ENCODE data around the gene ANTKMT.
"Not testable (repeated sequence)": the region's sequence is repeated elsewhere in the genome, so short reads cannot be mapped to it uniquely, and the experiment has no call there.

Gene ANTKMT

DNA sequence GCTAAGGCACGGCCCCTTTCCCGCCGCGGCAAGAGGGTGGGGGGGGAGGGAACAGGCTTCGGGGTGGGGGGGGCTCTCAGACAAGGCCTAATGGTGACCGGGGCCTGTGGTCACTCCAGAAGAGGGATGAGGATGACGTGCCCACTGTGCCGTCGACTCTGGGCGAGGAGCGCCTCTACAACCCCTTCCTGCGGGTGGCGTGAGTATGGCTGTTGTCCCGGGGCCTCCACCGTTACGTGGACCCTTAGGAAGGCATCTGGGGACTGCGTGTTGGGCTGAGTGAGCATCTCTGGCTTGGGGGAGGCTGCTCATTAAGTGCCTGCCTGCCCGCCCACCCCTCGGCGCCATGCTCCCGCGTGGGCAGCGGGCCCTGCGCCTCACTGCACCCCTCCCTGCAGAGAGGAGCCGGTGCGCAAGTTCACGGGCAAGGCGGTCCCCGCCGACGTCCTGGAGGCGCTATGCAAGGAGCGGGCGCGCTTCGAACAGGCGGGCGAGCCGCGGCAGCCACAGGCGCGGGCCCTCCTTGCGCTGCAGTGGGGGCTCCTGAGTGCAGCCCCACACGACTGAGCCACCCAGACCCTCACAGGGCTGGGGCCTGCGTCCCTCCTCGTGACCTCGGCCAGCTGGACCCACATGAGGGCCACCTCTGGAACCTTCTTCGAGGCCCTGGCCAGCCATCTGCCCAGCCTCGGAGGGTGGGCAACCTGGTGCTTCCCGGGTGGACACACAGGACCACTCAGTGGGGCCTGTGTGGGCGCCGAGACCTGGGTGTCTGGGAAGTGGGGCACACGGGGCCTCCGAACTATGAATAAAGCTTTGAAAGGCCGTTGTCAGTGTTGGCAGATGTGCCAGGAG, 8.2 kb downstream of the ANTKMT start:
- DNase-seq = no peak

DNA sequence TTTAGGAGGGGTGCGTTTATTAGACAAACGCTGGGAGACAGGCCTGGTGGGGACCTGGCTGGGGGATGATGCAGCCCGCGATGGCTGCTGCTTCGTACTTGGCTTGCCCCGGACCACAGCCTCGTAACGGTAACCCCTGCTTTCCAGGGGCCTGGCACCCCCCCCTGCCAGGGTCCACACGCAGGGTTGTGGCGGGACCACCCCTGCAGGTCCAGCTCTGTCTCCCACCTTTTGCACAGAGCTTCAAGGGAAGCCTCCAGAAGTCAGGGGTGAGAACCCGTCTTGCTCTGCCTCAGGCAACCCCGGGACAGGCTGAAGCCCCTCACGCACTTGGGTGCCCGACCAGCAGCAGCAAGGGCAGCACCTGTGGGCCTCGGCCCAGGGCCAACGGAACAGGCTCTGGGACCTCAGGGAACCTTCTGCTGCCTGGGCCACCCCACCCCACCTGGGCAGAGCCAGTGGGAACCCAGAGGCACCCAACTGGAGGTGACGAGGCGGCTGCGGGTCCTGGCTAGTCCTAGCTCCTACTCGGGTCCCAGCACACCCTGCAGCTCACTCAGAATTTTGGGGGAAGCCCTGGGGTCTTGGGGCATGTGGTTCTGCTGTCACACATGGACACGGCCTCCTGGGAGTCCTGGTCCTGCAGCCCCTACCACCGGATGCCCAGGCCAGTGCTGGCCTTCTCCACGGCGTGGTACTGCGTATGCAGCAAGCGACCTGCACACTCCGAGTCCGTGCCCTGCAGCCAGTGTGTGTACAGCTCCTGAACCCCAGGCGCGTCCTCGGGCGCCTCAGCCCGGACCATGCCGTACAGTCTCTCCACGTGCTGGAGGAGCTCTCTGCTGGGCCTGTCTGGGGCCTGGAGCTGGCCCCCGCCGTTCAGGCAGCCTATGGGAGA, 9.1 kb downstream of the ANTKMT start:
- no peak for DNase-seq

DNA sequence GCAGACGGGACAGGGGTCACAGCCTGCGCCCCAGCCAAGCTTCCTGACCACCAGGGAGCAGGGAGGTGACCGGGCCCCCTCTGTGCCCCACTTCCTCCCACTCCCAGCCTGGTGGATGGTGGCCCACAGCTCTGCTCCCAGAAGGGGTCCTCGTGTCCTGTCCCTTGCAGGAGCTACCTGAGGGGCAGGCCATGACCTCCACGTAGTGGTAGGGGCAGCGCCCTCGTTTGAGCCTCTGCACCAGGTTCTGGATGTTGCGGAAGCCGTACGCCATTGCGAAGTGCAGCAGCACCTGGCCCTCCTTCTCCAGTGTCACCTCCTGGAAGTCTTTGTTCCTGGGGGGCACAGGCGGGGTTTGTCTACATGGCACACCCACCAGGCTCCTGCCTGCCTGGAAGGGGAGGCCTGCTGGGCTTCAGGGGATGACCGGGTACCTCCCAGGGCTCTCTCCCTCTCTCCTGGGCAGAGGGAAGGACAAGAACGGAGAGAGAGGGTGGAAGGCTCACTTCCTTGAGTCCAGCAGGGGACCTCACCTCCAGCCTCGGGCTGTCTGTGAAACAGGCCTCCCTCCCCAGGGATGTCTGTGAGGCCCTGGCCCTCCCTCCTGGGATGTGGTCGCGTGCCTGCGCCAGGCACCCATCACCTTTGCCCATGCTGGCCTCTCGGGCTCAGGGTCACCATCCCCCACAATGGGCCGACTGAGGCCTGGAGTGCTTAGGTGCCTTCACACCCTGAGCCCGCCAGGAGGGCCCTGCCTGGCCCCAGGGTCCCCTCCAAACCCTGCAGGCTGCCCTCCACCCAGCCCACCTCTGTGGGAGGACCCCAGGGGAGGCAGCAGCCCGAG, 9.9 kb downstream of the ANTKMT start:
- DNase-seq = no peak

DNA sequence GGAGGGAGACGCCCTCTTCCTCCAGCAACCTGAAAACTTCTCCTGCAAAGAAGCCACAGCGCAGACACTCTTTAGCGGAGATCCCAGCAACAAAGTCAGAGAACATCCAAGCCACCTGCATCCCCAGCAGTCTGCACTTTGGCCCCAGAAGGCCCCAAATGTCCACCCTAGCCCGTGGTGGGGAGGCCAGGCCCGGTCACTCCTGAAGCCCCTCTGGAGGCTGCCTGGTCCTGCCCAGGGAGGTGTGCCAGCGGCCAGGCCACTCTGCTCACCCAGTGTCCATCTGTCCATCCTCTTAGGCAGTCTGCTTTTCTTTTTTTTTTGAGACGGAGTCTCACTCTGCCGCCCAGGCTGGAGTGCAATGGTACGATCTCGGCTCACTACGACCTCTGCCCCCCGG, 11.4 kb downstream of the ANTKMT start:
- no peak for DNase-seq

DNA sequence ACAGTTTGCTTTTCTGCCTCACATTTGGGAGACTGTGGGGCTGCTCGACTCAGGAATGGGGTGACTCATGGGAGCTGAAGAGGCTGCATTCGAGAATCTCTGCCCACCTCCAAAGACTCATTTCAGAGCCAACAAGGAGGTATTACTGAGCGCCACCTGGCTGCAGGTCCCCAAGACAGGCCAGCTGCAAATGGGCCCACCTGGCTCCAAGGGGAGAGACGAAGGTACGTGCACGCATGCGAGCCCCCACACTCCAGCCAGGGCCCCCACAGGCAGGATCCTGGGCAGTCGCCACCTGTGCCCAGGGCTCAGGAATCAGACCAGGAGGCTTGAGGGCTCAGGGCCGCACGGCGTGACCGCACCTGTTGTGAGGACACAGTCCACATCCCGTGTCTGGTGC, 12.0 kb downstream of the ANTKMT start:
- no peak for DNase-seq

DNA sequence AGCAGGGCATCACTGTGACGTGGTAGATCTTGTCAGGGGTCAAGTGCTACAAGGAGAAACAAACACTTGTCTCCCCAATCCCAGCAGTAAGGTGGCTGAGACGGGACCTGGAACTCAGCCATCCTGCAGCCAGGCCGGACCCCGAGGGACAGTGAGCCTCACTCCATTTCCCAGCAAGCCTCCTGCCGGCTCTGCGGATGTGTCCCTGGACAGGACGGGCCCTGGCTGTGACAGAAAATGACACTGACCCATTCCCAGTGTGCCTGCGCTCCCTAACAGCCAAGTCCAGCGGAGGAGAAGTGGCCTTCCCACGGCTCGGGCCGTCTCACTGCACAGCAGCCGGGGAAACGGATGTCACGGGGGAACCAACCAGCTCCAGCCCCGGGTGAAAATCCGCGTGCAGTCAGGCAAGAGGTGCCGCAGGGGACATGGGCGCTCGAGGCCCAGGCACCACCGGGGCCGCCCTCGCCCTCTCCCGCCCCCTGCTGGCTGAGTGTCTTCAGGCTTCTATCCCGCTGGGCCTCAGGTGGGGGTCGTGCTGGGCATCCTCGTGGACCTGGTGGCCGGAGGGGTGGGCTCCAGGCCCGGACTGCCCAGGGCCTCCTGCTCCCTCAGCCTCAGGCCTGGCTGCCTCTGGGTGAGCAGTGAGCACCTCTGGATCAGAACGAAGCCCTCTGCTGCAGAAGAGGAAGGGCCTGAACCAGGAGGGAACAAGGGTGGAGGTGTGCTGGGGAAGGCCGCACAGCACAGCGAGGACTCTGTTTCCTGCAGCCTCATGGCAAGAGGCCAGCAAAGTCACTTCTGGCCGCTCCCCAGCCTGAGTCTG, 12.6 kb downstream of the ANTKMT start:
- no peak for DNase-seq

DNA sequence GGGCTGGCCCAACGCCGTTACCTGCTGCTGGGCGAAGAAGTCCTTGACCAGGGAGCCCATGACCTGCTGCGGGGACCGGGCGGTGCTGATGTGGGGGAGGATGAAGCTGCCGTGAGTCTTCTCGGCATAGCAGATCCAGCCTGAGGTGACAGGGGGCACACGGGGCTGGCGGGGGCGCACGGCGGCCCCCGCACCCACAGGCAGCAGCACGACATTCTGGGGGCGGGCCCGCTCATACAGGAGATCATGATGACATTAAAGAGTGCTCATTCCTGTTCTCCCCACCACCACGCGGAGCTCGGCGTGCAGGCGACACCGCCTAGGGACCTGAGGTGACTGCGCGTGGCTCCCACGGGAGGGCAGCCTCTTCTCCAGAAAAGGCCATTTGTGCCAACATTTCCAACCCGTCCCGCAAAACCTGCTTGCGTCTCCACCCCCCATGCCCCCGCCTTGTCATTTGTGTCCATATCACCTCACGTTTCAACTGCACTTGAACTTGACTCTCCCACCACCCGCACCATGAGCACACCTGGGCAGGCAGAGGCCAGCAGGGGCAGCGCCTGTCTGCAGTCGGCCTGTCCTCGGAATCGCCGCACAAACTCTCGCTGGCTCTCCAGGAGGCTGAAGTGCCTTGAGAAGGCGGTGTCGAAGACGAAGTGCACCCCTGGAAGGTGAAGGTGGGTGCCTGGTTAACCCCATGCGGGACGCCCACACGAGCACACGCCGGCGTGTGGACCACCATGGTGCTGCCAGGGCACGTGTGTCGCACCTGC, 13.4 kb downstream of the ANTKMT start:
- no peak for DNase-seq

DNA sequence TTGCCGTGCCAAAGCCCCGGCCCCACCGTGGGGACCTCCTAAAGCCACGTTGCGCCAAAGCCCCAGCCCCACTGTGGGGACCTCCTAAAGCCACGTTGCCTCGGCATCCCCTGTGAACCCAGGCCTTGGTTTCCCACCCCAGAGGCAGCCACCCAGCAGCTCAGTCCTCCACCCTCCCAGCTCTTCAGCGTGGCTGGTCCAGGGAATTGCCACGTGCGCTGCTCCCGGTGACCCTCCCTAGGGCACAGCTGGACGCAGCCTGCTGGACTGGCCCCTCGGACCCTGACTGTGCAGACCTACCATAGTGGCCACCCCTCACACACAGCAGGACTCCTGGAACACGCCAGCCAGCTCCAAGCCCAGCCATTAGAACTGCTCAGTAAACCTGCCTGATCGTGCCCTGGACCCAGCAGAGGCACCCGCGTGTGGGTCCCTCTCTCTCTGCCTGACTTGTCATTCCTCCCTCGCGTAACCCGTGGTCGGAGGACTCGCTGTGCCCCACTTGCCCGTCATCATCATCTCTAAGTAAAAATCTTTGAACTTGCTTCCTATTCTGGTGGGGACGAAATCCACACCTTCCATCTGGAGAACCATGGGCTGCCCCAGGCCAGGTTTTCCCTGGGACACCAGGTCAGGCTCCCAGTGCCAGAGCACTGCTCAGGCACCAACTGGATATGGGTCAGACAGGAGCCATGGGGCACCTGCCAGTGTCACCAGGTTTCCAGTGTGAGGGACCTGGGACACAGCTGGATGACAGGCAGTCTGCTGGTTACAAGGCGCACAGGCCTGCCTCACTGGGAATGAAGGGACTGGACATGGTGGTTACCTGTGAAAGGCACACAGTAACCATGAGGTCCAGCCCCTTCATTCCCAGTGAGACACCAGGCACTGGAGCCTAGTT, 14.3 kb downstream of the ANTKMT start:
- DNase-seq = no peak

DNA sequence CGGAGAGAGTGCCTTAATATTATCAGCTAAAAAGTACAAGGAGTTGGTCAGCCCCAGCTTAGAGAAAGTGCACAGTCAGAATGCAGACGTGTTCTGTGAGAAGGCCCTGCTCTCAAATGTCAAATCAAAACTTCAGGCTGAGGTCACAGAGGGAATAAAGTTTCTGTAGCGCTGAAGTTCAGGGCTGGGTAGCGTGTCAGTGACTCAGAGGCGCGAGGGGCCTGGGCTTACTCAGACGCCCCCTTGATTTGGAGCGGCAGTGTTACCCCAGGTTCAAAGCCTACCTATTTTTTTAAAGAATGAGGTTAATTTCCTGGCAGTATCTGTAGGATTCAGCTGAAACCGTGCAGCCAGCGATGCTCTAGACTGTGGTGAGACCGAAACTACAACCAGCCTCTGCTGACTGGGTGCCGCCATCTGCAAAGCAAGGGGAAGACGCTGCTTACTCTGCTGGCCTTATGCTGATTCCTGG, 15.1 kb downstream of the ANTKMT start:
- no peak for DNase-seq

DNA sequence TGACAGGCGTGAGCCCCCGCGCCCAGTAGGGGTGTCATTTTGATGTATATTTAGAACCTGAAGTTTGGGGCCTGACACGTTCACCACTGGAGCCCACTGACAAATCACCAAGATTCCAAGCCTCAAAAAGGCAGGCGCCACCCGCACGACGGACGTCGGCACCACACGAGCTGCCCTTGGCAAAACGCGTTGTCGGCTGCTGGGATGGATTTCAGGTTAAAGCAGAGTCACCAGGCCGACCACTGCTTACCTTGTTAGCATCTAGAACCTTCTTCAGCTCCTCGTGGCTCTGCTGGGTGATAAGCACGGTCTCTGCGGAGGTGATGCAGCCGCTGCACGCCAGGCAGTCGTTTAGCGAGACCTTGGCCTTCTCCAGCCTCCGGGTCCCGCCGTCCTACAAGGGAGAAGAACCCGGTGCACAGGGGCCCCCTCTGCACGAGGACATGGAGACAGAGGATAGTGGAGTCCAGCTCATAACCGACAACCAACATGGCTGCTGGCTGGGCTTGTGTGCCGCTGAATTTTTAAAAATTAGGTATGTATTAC, 16.1 kb downstream of the ANTKMT start:
- DNase-seq = no peak

DNA sequence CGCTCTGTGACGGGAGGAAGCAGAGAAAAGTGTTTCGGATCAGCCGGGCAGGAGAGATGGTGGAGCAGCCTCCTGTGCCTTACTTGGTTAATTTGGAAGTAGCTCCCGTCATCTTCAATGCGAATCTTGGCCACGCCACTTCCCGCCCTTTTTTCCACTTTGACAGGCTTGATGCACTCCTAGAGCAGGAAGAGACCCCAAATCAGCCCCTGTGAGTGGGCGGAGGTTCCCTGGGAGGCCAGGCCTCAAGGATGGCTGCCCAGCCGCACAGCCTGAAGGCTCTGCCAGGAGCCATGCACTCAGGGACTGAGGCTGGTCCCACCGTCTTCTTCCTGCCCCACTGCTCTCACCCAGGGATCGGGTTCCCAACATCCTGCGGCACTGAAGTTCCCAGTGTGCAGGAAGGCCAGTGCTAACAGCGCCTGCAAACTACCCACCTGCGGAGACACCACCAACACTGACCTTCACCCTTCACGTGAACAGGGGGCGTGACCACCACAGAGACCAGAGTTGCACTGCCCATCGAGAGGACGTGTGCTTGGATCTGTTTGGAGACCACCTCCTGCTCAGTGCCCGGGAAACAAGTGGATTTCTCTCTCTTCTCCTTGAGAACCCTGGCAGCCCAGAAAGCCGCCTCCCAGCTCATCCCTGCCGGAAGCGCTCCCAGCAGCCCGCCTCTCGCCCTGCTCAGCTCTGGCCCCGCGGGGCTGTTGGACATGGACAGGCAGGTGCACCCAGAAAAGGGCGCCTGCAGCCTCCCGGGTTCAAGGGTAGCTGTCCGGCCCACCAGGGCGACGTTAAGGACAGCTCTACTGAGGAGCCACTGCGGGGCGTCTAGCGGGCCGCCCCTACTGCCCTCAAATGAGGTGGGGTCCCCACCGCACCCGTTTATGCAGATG, 18.9 kb downstream of the ANTKMT start:
- no peak for DNase-seq

DNA sequence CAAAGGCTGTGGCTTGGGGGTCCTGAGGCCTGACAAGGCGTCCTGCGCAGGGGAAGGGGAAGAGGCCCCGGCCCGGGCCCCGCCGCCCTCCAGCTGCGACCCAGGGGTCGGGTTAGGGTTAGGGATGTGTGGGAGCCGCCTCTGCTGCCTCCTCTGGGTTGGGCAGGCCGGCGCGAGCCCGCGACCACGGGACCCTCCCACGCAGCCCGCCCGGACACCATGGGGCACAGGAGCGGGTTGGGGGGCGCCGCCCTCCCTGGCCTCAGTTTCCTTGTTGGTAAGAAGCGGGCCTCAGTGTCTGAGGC, 19.5 kb downstream of the ANTKMT start:
- no peak for DNase-seq

DNA sequence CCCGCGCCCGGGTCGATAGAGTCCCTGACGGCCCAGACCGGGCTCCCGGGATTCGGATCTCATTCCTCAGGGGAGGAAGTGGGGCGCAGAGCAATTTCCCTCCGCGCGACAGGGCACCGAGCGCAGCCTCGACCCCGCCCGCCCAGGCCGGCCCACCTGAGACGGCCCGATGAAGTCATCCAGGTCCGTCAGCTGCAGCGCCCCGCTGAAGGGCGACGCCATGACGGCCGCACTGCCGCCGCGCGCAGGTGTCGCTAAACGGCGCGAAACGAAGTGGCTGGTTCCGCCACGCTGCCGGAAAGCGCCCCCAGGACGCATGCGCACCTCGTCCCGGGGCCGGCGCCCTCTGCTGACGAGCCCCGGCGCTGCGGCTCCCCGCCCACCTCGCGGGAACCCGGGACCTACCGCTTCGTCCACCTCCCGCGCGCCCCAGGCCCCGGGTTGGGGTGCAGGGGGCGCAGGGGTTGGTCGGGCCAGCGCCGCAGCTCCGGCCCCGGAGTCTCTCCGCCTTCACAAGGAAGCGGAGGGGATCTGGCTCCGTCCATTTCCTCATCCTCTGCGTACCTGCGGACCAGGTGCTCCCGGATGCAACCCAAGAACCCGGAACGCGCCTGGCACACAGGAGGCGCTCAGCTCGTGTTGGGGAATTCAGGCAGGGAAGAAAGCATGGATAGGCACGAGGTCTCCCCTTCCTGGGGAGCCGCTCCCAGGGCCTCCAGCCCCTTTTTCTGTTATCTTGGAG, 20.0 kb downstream of the ANTKMT start, which contains the start of gene CIAO3:
CIAO3 (minus strand) TSS at position 234 of the 742 bp plus-strand sequence; CDS start at position 222, 12 bp downstream.
- peak; percentile 91 to 93 for DNase-seq

DNA sequence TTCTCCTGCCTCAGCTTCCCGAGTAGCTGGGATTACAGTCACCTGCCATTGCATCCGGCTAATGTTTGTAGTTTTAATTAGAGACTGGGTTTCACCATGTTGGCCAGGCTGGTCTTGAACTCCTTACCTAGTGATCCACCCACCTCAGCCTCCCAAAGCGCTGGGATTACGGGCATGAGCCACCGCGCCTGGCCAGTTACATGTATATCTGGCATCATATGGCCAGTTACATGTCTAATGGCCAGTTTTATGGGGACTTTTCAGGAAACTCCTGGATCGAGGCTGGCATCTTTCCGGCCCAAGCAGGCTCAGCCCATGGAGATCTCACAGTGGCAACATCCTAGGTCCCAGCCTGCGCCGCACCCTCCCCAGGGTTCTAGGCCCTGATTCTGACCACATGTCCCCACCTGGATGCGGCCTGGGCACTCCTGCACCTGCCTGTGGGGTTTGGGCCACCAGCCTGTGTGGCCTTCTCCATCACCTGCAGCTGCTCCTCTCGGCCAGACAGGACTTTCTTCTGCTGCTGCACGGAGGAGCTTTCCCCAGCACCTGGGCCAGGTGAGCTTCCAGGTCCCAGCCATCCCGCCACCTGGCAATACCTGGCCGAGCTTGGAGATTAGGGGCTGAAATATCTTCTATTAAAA, 21.2 kb downstream of the ANTKMT start:
- no peak for DNase-seq

DNA sequence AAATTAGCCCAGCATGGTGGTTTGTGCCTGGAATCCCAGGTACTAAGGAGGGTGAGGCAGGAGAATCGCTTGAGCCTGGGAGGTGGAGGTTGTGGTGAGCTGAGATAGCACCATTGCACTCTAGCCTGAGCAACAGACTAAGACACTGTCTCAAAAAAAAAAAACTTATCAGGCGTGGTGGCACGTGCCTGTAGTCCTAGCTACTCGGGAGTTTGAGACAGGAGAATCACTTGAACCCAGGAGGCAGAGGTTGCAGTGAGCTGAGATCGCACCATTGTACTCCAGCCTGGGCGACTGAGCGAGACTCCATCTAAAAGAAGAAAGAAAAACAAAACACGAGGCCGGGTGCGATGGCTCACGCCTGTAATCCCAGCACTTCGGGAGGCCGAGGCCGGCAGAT, 21.9 kb downstream of the ANTKMT start:
- not testable (repeated sequence) for DNase-seq

DNA sequence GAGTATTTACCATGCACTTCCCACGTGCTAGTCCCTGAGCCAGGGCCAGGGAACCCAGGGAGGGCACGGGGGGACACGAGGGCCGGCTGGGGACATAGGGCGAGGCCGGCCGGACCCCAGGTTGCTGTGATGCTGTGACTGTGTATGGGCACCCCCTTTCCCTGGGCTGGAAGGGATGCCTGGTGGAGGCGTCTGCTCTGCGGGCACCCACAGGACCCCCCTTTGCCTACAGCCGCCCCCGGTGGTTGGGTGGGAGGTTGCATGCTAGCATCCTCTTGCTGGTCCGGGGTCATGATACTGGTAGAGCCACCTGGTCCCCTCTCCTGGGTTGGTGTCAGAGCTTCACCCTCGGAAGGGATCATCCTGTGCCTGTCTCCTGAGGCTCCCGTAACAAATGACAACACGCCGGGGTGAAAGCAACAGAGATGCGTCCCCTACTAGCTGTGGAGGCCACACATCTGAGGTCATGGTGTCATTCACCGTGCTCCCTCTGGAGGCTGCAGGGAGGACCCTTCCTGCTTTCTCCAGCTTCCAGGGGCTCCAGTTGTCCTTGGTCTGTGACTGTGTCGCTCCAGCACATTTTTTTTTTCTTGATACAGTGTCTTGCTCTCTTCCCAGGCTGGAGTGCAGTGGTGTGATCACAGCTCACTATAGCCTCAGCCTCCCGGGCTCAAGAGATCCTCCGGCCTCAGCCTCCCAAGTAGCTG, 23.0 kb downstream of the ANTKMT start:
- no peak for DNase-seq

DNA sequence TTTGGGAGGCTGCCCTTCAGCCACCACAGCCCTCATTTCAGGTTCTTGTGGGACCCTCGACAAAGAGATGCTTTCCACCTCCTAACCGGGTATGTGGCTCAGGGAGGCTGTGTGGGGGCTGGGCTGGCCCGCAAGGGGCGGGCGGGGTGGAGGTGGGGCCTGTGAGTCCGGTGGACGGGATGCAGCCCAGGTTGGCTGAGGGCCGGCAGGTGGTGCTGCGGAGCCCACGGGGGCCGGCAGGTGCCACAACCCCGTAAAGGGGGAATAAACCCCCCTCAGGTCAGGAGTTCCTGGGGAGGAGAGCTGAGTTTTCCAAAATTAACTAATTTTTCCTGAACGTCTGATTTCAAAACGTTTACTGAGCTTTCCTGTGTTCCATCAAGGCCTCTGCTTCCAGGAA, 24.8 kb downstream of the ANTKMT start:
- no peak for DNase-seq
